ENCODE results near the gene CMC1. TPM values are rescaled to one million over a fixed set of nuclear protein-coding genes. Genes with fewer than 3 reads are reported as not detected.

Gene CMC1
- total RNA-seq, 1 experiment from 2014 or later: 15.9 TPM

- intact Hi-C loops (cut with micrococcal nuclease; ENCODE audit: unreplicated experiment) (no loop called here), in situ Hi-C loops (cut with HindIII; ENCODE audit: low pct_unique_long_range_greater_than_20kb, low sequenced_read_pairs) (no loop called here)
- peaks cover 4% of the 10 kb centered on the region; the same call in 1 of the 2 replicates for H3K36me3 ChIP-seq (ENCODE audit: control insufficient read depth, insufficient read depth, low read length)
- DNase-seq (ENCODE audit: low read depth, low spot score) (no peak), ATAC-seq (no peak)
- H3K27ac ChIP-seq (ENCODE audit: low read length): no peak overlapping the region
- peaks cover 5% of the 10 kb centered on the region for H3K4me1 ChIP-seq (ENCODE audit: control insufficient read depth, insufficient read depth, low read length)
- POLR2A ChIA-PET: no interaction called here
- TF ChIP-seq CTCF (IDR thresholded peaks at IDR 0.05): no peak
- no peak for TF ChIP-seq TCF7L2 (IDR thresholded peaks at IDR 0.05; ENCODE audit: low read depth, low read length)
- TF ChIP-seq SIN3A (IDR thresholded peaks at IDR 0.05; ENCODE audit: borderline replicate concordance, insufficient read depth, low read depth, low read length): no peak
- no peak for TF ChIP-seq REST (IDR thresholded peaks at IDR 0.05; ENCODE audit: insufficient read depth in 1 of 2, low read depth in 2 of 2, low read length in 1 of 2)
- TF ChIP-seq POLR2AphosphoS5 (IDR thresholded peaks at IDR 0.05; ENCODE audit: low read depth, low read length): no peak
- no peaks in the 10 kb centered on the region for H3K9me3 ChIP-seq (ENCODE audit: control insufficient read depth, insufficient read depth, low read depth, low read length)
- BruUV-seq (replicated peaks): no TSS peak
- CTCF ChIA-PET: no interaction called here
- no peaks in the 10 kb centered on the region for H3K27me3 ChIP-seq (ENCODE audit: control insufficient read depth, insufficient read depth, low read length)
- H3K4me3 ChIP-seq (ENCODE audit: low read depth in 2 of 2, low read length in 2 of 2): no peak overlapping the region
These were observed 2.3 kb upstream of the CMC1 start for GRCh38 chr3:28239108-28239507.

GRCh38 chr3:28240441-28240840, 978 bp upstream of the CMC1 start:
- ATAC-seq (no peak), DNase-seq (ENCODE audit: low read depth, low spot score) (no peak)
- no TSS peak for BruUV-seq (replicated peaks)
- peaks cover 11% of the 10 kb centered on the region for H3K4me1 ChIP-seq (ENCODE audit: control insufficient read depth, insufficient read depth, low read length)
- TF ChIP-seq SIN3A (IDR thresholded peaks at IDR 0.05; ENCODE audit: borderline replicate concordance, insufficient read depth, low read depth, low read length) (no peak), CTCF (IDR thresholded peaks at IDR 0.05) (no peak), TCF7L2 (IDR thresholded peaks at IDR 0.05; ENCODE audit: low read depth, low read length) (no peak), REST (IDR thresholded peaks at IDR 0.05; ENCODE audit: insufficient read depth in 1 of 2, low read depth in 2 of 2, low read length in 1 of 2) (no peak), POLR2AphosphoS5 (IDR thresholded peaks at IDR 0.05; ENCODE audit: low read depth, low read length) (no peak)
- peak overlapping the region; percentile 87 for H3K27ac ChIP-seq (ENCODE audit: low read length)
- in situ Hi-C loops (cut with HindIII; ENCODE audit: low pct_unique_long_range_greater_than_20kb, low sequenced_read_pairs): no loop called here
- H3K27me3 ChIP-seq (ENCODE audit: control insufficient read depth, insufficient read depth, low read length): no peaks in the 10 kb centered on the region
- POLR2A ChIA-PET: no interaction called here
- H3K4me3 ChIP-seq (ENCODE audit: low read depth in 2 of 2, low read length in 2 of 2): peak overlapping the region; percentile 85 to 92
- H3K36me3 ChIP-seq (ENCODE audit: control insufficient read depth, insufficient read depth, low read length): peaks cover 4% of the 10 kb centered on the region; the same call in 1 of the 2 replicates
- no peaks in the 10 kb centered on the region for H3K9me3 ChIP-seq (ENCODE audit: control insufficient read depth, insufficient read depth, low read depth, low read length)
- CTCF ChIA-PET: no interaction called here
- intact Hi-C loops (cut with micrococcal nuclease; ENCODE audit: unreplicated experiment): no loop called here
